GM19395 (cell line): ENCODE measurements around the gene STRADA.
"Not testable (repeated sequence)": the region's sequence is repeated elsewhere in the genome, so short reads cannot be mapped to it uniquely, and the experiment has no call there.

Experiments
- ATAC-seq: cut with Tn5 transposase; IDR thresholded peaks from one replicate; pipeline ENCODE4 v1.9.1; 2021; ENCODE audit warnings: mild to moderate bottlenecking, moderate library complexity; ENCODE audit not compliant: unreplicated experiment

The STRADA gene

GRCh38 chr17:63758428-63758827 lies 16.8 kb upstream of the STRADA start:
- no peak for ATAC-seq

GRCh38 chr17:63754046-63754445 lies 12.4 kb upstream of the STRADA start:
- ATAC-seq, result no peak

- no peak for ATAC-seq
These were observed 11.6 kb upstream of the STRADA start for GRCh38 chr17:63753215-63753614.

- ATAC-seq, result no peak
These were observed 11.1 kb upstream of the STRADA start for GRCh38 chr17:63752707-63753106.

GRCh38 chr17:63751806-63752205 lies 10.2 kb upstream of the STRADA start:
- no peak for ATAC-seq

- ATAC-seq, result peak; percentile 22
These were observed 524 bp downstream of the STRADA start for GRCh38 chr17:63741143-63741407.

- ATAC-seq, result no peak
These were observed 996 bp downstream of the STRADA start for GRCh38 chr17:63740464-63741142.

- ATAC-seq, result no peak
These were observed 5.9 kb downstream of the STRADA start for GRCh38 chr17:63735691-63736090.

- no peak for ATAC-seq
These were observed 19.2 kb downstream of the STRADA start for GRCh38 chr17:63722403-63722802.

- ATAC-seq, result not testable (repeated sequence)
These were observed 21.4 kb downstream of the STRADA start for GRCh38 chr17:63720194-63720593.

GRCh38 chr17:63718988-63719387 lies 22.6 kb downstream of the STRADA start:
- no peak for ATAC-seq

GRCh38 chr17:63716426-63716825 lies 25.2 kb downstream of the STRADA start:
- no peak for ATAC-seq

GRCh38 chr17:63714550-63715277 lies 26.9 kb downstream of the STRADA start:
- no peak for ATAC-seq

GRCh38 chr17:63709110-63709509 lies 32.5 kb downstream of the STRADA start:
- no peak for ATAC-seq

GRCh38 chr17:63707151-63707550 lies 34.4 kb downstream of the STRADA start:
- no peak for ATAC-seq

GRCh38 chr17:63706336-63707082 lies 35.1 kb downstream of the STRADA start:
- no peak for ATAC-seq

- ATAC-seq, result no peak
These were observed 35.9 kb downstream of the STRADA start for GRCh38 chr17:63705657-63706056.

GRCh38 chr17:63704836-63705235 lies 36.8 kb downstream of the STRADA start:
- ATAC-seq, result no peak

GRCh38 chr17:63704259-63704576 lies 37.4 kb downstream of the STRADA start:
- ATAC-seq, result no peak

GRCh38 chr17:63703556-63704258 lies 37.9 kb downstream of the STRADA start:
- ATAC-seq, result no peak

GRCh38 chr17:63703029-63703428 lies 38.6 kb downstream of the STRADA start:
- no peak for ATAC-seq

- no peak for ATAC-seq
These were observed 38.9 kb downstream of the STRADA start for GRCh38 chr17:63702721-63703015.
